GM12878 (cell line): ENCODE measurements around the gene SUGP2. TPM values are rescaled to one million over a fixed set of nuclear protein-coding genes. Genes with fewer than 3 reads are reported as not detected.

Experiments used
- BMI1 ChIP-seq: fragments of 450-650 bp; IDR thresholded peaks from 2 replicates; pipeline ENCODE4 v1.6.1; 2016; ENCODE audit warnings: mild to moderate bottlenecking, moderate library complexity, borderline replicate concordance
- CHD4 ChIP-seq: fragments of 200-600 bp; sonication (generic); IDR thresholded peaks from 2 replicates; pipeline ENCODE4 v1.6.1; 2016; ENCODE audit warnings: mild to moderate bottlenecking
- KLF5 ChIP-seq: fragments of 450-650 bp; IDR thresholded peaks from 2 replicates; pipeline ENCODE4 v1.6.1; 2014; ENCODE audit warnings: mild to moderate bottlenecking; ENCODE audit not compliant: partially characterized antibody
- TAF1 ChIP-seq: IDR thresholded peaks from 2 replicates; pipeline ENCODE4 v1.6.1; 2011; ENCODE audit warnings: mild to moderate bottlenecking, low read depth, low read length, borderline replicate concordance
- ZNF274 ChIP-seq: IDR thresholded peaks from one replicate; pipeline ENCODE4 v1.8.0; 2011; ENCODE audit not compliant: insufficient read length, insufficient read depth
- polyA plus RNA-seq, 11 experiments: library from polyadenylated mRNA; depleted of rRNA in 4 of 11; unstranded in 6 of 11; stranded (reverse) in 5 of 11; fragments of >200 nt; fragmentation: Nextera tagmentation in 4 of 11; fragmentation: Illumina TruSeq in 1 of 11; extraction: Ambion mirVana in 4 of 11; extraction: Trizol in 1 of 11; gene quantifications; 1 replicate in 1 of 11; 2 replicates in 10 of 11; pipeline versions ENCODE4 v1.2.1 to v1.2.3, GENCODE V29; 2011 to 2016; ENCODE audit warnings: inconsistent platforms in 2 of 11, missing spikeins in 2 of 11, low read depth in 1 of 11
- total RNA-seq, 4 experiments: library from RNA; depleted of rRNA in 3 of 4; stranded (reverse); fragments of >200 nt in 3 of 4; fragmentation: Illumina TruSeq in 1 of 4; extraction: Trizol in 1 of 4; gene quantifications; 2 replicates each; pipeline versions ENCODE4 v1.2.1 to v1.2.3, GENCODE V29; 2013 to 2021
- TF ChIP-seq, protein P1 (sequence below): fragments of 450-650 bp; IDR thresholded peaks from 2 replicates; pipeline ENCODE4 v1.6.1; 2016; ENCODE audit warnings: mild to moderate bottlenecking, moderate library complexity, borderline replicate concordance
- TF ChIP-seq, protein P2 (sequence below): fragments of 450-650 bp; IDR thresholded peaks from 2 replicates; pipeline ENCODE4 v1.6.1; 2017; ENCODE audit warnings: mild to moderate bottlenecking, moderate library complexity
- TF ChIP-seq, protein P3 (sequence below): IDR thresholded peaks from 2 replicates; pipeline ENCODE4 v1.6.1; 2012; ENCODE audit warnings: low read depth, low read length, improper control_type of control experiment
- TF ChIP-seq, protein P4 (sequence below): fragments of 150-350 bp; IDR thresholded peaks from 2 replicates; pipeline ENCODE4 v1.6.1; 2014; ENCODE audit warnings: mild to moderate bottlenecking, low read depth, low read length

Gene SUGP2
- total and polyA plus RNA-seq, 10 of the 15 experiments (the other 5 are each of a cell fraction or from before 2014, with no cell fraction given): 15.0 to 120 (median 57.2) TPM

DNA sequence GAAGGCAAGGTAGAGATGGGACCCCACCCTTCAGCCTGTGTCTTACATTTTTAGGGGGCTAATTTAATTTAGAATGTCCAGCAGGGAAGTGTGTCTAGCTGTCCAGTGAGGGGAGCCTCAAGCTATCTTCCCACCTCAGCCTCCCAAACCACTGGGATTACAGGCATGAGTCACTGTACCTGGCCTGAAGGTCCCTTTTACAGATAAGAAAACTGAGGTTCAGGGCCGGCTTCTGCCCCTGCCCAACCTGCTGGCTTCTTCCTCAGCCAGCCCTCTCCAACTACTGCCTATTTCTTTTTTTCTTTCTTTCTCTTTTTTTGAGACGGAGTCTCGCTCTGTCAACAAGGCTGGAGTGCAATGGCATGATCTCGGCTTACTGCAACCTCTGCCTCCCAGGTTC, 72.9 kb downstream of the SUGP2 start (continued):
- TF ChIP-seq, protein P1, sequence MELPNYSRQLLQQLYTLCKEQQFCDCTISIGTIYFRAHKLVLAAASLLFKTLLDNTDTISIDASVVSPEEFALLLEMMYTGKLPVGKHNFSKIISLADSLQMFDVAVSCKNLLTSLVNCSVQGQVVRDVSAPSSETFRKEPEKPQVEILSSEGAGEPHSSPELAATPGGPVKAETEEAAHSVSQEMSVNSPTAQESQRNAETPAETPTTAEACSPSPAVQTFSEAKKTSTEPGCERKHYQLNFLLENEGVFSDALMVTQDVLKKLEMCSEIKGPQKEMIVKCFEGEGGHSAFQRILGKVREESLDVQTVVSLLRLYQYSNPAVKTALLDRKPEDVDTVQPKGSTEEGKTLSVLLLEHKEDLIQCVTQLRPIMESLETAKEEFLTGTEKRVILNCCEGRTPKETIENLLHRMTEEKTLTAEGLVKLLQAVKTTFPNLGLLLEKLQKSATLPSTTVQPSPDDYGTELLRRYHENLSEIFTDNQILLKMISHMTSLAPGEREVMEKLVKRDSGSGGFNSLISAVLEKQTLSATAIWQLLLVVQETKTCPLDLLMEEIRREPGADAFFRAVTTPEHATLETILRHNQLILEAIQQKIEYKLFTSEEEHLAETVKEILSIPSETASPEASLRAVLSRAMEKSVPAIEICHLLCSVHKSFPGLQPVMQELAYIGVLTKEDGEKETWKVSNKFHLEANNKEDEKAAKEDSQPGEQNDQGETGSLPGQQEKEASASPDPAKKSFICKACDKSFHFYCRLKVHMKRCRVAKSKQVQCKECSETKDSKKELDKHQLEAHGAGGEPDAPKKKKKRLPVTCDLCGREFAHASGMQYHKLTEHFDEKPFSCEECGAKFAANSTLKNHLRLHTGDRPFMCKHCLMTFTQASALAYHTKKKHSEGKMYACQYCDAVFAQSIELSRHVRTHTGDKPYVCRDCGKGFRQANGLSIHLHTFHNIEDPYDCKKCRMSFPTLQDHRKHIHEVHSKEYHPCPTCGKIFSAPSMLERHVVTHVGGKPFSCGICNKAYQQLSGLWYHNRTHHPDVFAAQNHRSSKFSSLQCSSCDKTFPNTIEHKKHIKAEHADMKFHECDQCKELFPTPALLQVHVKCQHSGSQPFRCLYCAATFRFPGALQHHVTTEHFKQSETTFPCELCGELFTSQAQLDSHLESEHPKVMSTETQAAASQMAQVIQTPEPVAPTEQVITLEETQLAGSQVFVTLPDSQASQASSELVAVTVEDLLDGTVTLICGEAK: no peak
- no peak for TF ChIP-seq BMI1
- TF ChIP-seq ZNF274: no peak
- TF ChIP-seq, protein P2, sequence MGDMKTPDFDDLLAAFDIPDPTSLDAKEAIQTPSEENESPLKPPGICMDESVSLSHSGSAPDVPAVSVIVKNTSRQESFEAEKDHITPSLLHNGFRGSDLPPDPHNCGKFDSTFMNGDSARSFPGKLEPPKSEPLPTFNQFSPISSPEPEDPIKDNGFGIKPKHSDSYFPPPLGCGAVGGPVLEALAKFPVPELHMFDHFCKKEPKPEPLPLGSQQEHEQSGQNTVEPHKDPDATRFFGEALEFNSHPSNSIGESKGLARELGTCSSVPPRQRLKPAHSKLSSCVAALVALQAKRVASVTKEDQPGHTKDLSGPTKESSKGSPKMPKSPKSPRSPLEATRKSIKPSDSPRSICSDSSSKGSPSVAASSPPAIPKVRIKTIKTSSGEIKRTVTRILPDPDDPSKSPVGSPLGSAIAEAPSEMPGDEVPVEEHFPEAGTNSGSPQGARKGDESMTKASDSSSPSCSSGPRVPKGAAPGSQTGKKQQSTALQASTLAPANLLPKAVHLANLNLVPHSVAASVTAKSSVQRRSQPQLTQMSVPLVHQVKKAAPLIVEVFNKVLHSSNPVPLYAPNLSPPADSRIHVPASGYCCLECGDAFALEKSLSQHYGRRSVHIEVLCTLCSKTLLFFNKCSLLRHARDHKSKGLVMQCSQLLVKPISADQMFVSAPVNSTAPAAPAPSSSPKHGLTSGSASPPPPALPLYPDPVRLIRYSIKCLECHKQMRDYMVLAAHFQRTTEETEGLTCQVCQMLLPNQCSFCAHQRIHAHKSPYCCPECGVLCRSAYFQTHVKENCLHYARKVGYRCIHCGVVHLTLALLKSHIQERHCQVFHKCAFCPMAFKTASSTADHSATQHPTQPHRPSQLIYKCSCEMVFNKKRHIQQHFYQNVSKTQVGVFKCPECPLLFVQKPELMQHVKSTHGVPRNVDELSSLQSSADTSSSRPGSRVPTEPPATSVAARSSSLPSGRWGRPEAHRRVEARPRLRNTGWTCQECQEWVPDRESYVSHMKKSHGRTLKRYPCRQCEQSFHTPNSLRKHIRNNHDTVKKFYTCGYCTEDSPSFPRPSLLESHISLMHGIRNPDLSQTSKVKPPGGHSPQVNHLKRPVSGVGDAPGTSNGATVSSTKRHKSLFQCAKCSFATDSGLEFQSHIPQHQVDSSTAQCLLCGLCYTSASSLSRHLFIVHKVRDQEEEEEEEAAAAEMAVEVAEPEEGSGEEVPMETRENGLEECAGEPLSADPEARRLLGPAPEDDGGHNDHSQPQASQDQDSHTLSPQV: no peak
- TF ChIP-seq TAF1: no peak
- TF ChIP-seq, protein P3, sequence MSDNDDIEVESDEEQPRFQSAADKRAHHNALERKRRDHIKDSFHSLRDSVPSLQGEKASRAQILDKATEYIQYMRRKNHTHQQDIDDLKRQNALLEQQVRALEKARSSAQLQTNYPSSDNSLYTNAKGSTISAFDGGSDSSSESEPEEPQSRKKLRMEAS: no peak
- TF ChIP-seq CHD4: no peak
- TF ChIP-seq KLF5: no peak
- TF ChIP-seq, protein P4, sequence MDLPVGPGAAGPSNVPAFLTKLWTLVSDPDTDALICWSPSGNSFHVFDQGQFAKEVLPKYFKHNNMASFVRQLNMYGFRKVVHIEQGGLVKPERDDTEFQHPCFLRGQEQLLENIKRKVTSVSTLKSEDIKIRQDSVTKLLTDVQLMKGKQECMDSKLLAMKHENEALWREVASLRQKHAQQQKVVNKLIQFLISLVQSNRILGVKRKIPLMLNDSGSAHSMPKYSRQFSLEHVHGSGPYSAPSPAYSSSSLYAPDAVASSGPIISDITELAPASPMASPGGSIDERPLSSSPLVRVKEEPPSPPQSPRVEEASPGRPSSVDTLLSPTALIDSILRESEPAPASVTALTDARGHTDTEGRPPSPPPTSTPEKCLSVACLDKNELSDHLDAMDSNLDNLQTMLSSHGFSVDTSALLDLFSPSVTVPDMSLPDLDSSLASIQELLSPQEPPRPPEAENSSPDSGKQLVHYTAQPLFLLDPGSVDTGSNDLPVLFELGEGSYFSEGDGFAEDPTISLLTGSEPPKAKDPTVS: no peak
